ENCODE results near the gene EHD4.
A peak's percentile ranks its signal among the peaks of the same experiment; 100 is the strongest.

Gene EHD4

GRCh38 chr15:41994772-41995475, 22.6 kb upstream of the EHD4 start:
- no peak for DNase-seq

- DNase-seq: no peak
These were observed 21.9 kb upstream of the EHD4 start for GRCh38 chr15:41994171-41994650.

- no peak for DNase-seq
These were observed 21.3 kb upstream of the EHD4 start for GRCh38 chr15:41993472-41994170.

- DNase-seq: no peak
These were observed 20.4 kb upstream of the EHD4 start for GRCh38 chr15:41992803-41993190.

GRCh38 chr15:41992151-41992802, 19.9 kb upstream of the EHD4 start:
- no peak for DNase-seq

GRCh38 chr15:41990691-41991090, 18.3 kb upstream of the EHD4 start:
- DNase-seq: no peak

- DNase-seq: no peak
These were observed 17.9 kb upstream of the EHD4 start for GRCh38 chr15:41990243-41990605.

- DNase-seq: peak; percentile 89
These were observed 17.4 kb upstream of the EHD4 start for GRCh38 chr15:41989573-41990242.

- DNase-seq: no peak
These were observed 16.7 kb upstream of the EHD4 start for GRCh38 chr15:41988896-41989572.

- DNase-seq: no peak
These were observed 15.5 kb upstream of the EHD4 start for GRCh38 chr15:41987925-41988275.

GRCh38 chr15:41987246-41987924, 15.0 kb upstream of the EHD4 start:
- DNase-seq: no peak

- DNase-seq: no peak
These were observed 13.1 kb upstream of the EHD4 start for GRCh38 chr15:41985236-41986160.

- DNase-seq: no peak
These were observed 12.3 kb upstream of the EHD4 start for GRCh38 chr15:41984622-41985021.

GRCh38 chr15:41983621-41984571, 11.5 kb upstream of the EHD4 start:
- DNase-seq: no peak

GRCh38 chr15:41983221-41983620, 10.9 kb upstream of the EHD4 start:
- DNase-seq: no peak

- no peak for DNase-seq
These were observed 10.0 kb upstream of the EHD4 start for GRCh38 chr15:41982133-41982930.

GRCh38 chr15:41981371-41982132, 9.2 kb upstream of the EHD4 start:
- DNase-seq: no peak

- peak; percentile 39 for DNase-seq
These were observed 8.4 kb upstream of the EHD4 start for GRCh38 chr15:41980654-41981323.

All from suppressor macrophage treated with lipopolysaccharide for 4 hours (primary cell).